IMR-90 (cell line): Measurements from ENCODE around the gene PKD1L1.

Experiments used
- CTCF ChIP-seq: conservative IDR thresholded peaks from 2 replicates; pipeline ENCODE4 v1.5.1; 2012; ENCODE audit warnings: mild to moderate bottlenecking, low read depth, low read length, improper control_type of control experiment
- SMC3 ChIP-seq: fragments of 150-350 bp; IDR thresholded peaks from 2 replicates; pipeline ENCODE4 v1.6.1; 2016; ENCODE audit warnings: low read depth, mild to moderate bottlenecking, antibody characterized with exemption, low read length, moderate library complexity
- TF ChIP-seq, protein P1 (sequence below): fragments of 150-350 bp; IDR thresholded peaks from 2 replicates; pipeline ENCODE4 v1.6.1; 2017; ENCODE audit warnings: mild to moderate bottlenecking, antibody characterized with exemption, low read length, low read depth

- TF ChIP-seq CTCF (no peak), SMC3 (no peak)
- TF ChIP-seq, protein P1, sequence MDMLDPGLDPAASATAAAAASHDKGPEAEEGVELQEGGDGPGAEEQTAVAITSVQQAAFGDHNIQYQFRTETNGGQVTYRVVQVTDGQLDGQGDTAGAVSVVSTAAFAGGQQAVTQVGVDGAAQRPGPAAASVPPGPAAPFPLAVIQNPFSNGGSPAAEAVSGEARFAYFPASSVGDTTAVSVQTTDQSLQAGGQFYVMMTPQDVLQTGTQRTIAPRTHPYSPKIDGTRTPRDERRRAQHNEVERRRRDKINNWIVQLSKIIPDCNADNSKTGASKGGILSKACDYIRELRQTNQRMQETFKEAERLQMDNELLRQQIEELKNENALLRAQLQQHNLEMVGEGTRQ, result no peak
These were observed 15.1 kb downstream of the PKD1L1 start for GRCh38 chr7:47933215-47933614.
